Germinal center (tissue), 1 donor: ENCODE data around the gene ADAMTS2.
"Not testable (repeated sequence)": the region's sequence is repeated elsewhere in the genome, so short reads cannot be mapped to it uniquely, and the experiment has no call there.

Experiments used
- DNase-seq: peaks from one replicate; pipeline ENCODE4 v3.0.0; 2012; ENCODE audit warnings: mixed read lengths, low spot score

Gene ADAMTS2

DNA sequence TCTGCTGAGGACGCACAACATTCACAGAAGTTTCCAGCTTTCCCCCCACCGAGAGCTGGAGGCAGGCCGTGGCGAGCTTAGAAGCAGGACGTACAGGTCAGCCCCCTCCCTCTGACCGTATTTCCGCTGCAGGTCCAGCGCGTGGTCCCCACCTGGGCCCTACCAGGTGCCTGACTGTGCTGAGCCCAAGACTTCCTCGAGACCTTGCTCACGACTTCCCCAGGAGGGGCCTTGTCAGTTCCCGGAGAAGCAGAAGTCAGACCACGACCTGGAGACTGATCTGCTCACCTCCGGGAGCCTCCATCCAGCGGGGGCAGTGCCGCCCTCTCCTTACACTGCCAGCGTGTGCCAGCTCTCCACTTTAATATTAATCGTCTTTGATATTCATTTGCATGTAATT, 128.9 kb downstream of the ADAMTS2 start:
- DNase-seq, result not testable (repeated sequence)

DNA sequence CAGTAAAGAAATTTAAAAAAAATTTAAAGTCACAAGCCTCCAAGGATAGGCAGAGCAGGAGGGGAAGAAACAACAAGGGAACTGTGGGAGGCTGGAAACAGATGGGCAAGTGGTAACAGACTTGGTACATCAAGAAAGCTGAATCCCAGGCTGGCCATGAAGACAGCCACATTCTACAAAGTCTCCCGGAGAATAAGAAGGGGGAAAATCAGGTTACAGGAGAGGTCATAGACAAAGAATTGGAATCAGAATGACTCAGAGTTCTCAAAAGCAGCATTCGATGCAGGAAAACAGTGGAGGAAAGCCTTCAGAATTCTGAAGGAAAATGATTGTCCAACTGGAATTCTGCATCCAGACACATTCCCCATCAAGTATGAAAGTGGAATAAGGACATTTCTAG, 129.7 kb downstream of the ADAMTS2 start:
- no peak for DNase-seq

DNA sequence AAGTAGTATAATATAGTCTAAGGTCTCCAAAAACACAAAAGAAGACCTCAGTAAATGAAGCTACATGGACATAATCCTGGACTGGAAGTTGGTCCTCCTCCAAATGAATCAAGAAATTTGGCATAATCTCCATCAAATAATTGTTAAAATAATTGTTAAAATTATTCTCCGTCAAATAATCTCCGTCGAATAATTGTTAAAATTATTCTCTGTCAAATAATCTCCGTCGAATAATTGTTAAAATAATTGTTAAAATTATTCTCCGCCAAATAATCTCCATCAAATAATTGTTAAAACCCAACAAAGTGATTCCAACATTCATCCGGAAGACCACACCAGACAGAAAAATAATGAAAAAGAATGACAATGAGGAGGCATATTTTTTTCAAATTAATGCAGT, 130.6 kb downstream of the ADAMTS2 start:
- no peak for DNase-seq

DNA sequence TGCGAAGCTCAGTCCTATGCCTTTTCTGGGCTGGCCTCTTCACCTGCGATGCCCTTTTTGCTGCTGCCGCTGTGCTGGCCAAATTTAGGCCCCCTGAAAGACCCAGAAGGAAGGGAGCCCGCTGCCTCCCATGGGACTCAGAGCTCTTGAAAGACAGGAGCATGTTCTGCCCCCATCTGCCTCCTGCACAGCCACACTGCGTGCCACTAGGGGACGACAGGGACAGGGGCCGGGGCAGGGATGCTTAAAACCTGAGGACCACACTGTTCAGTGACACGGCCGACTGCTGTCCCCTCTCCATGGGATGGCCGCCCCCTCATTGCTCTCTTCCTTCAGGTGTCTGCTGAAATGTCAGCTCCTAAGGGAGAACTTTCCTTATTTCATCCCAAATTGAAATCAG, 132.4 kb downstream of the ADAMTS2 start:
- no peak for DNase-seq

DNA sequence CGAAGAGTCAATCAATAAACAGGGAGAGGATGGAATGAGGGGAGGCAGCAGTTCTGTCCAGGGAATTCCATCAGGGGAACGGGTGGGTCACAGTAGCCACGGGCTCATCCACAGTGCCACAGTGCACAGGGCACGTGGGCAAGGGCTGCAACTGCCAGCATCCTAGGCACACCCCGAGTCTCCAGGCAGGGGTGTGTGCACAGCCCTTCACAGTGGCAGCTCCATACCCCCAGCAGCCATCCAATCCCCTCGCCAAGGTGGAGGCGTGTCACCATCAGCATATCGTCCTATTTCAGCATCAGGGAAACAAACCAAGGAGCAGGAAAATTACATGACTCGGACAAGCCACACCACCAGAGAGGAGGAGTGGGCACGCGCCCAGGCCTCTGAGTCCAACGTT, 133.6 kb downstream of the ADAMTS2 start:
- no peak for DNase-seq

DNA sequence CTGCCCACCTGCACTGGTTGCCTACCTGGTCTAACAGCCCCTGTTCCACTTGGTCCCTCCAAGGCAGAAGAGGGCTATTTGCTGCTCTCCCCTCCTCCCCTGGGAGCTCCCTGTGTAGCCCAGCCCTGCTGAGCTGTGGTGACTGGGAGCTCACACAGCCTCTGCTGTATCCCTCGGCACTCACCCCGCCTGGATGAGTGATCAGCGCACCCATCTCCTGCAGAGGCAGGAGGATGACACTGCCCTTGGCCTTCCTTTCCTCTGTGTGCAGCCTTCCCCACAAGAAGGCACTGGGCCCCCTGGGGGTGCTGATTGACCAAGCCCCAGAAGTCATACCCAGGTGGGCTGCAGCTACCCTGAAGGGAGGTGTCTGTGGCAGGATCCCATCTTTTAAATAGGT, 134.2 kb downstream of the ADAMTS2 start:
- no peak for DNase-seq

DNA sequence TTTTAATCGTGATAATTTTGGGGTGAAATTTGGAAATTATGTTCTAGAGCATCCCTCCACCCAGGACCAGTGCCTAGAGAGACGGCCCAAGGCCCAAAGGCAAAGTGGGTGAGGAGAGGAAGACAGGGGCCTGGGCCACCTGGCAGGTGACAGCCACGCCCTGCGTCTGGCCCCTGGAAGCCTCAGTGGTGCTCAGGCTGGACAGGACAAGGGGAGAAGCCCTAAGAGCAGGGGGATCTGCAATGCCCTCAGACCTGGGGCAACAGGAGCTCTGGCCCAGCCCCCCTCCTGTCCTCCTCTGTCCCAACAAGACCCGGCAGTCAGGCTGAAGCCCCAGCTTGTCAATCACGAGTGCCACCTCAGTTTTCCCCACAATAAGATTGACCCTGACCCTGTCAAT, 134.8 kb downstream of the ADAMTS2 start:
- DNase-seq, result no peak

DNA sequence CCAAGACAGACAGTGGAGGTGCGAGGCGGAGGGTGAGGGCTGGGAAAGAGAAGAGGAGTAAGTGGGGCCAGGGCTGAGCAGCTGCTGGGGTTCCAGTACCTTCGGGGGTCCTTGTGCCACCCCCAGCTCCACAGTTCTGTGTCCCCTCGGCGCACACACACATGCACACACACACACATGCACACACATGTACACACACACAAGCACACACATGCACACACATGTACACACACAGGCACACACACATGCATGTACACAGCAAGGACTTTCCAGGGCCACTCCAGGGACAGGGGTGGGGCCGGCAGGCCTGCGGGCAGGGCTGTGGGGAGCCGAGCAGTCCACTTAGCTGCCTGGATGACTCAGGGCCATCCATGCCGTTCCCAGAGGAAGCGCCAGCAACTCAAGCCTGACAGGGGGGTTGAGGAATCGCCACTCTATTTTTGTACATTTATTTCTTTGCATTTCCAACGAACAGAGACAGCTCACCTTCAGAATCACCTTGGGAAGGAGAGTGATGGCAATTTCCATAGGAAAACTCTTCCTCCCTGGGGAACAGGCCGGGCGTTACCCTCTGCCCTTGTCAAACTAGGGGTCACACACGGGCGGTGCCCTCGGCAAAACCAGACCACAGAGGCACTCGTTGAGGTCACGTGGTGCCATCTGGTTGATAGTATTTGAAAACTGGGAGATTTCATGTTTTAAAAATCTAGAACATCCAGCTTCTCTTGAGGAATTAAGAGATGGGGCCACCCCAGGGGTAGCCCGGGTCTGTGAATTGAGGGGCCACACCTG, 135.7 kb downstream of the ADAMTS2 start:
- no peak for DNase-seq

DNA sequence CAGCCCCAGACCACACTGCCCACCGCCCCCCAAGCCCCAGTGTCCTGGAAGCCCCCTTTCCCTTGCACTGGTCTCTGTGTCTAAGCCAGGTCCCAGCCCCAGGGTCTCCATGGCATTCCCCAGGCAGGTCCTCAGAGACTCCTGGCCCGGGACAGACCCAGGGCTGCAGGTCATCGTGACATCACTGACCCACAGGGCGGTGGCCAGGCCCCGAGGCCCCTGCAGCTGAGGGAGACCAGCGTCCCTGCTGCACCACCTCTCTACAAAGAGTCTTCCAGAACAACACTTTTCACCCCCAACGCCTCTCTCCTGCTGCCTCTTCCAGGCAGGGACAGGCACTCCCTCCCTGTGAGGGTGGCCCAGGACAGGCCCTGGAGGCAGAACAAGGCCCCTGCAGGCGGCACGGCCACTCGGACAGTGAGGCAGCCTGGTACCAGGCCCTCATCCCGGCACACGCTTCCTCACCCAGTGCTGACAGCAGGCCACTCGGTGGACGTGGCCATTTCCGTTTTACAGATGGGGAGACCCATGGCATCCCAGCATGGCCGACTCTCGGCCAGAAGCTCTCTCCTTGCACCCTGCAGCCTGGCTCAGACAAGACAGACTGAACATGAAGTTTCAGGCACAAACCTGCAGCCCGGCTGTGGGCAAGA, 136.4 kb downstream of the ADAMTS2 start:
- no peak for DNase-seq

DNA sequence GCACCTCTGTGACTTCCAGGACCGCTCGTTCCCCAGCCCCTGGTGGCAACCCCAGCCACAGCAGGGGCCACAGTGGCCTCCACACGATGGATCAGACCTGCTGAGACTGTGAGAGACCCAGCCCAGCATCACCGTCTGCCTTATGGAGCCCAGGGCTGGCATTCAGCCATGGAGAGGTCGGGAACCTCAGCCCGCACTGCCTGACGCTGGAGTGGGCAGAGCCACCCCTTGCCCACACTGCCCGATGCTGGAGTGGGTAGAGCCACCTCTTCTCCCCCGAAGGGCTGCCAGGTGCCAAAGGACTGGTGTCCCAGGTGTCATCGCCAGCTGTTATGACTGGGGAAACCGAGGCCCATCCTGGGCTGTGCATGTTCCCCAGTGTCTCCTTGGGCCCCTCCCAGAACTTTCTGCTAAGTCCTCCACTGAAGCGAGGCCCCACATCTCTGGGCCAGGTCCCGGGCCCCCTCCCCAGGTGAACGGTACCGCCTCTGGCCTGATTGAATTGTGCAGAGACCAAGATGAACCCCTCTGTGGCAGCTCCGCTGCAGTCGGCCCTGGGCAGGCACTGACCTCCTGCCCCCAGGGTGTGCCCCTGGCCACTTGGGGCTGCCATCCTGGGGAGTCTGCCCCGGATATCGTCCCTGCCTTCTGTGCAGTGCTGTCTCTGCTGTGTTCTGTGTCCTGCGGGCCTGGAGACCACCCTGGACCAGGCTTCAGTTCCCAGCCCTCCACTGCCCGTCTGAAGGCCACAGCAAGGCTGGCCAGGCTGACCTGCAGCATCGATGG, 137.1 kb downstream of the ADAMTS2 start:
- no peak for DNase-seq

DNA sequence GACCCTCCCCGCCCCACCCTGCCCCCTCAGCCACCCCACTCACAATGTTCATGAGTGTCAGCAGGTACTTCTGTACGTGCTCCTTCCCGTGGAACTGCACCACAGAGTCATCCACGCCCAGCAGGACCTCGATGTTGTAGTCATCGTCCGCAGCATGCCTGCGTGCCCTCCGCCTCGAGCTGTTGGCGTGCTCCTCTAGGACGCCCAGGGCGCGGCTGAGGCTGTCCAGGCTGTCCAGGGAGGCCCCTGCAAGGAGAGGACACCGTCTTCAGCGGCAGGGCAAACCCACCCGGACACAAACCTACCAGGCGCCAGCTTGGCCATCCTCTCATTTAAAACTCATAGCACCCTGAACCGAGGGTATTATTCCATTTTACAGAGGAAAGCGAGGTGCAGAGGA, 137.8 kb downstream of the ADAMTS2 start:
- no peak for DNase-seq

DNA sequence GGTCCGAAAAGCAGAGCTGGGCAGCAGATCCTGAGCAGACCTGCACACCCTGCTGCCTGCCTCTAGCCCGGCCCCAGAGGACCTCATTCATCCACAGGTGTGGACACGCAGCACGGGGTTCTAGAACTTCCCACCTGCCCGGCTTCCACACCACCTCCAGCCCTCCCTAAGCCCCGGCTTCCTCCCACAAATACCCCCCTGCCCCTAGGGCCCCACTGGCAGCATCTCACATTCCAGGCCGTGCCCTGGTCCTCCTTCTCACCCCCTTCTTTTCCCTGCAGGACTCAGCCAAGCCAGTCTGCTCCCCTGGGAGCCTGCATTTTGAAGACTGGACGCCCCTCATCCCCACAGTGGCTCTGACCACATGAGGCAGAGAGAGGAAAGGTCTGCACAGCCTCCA, 138.9 kb downstream of the ADAMTS2 start:
- DNase-seq, result no peak

DNA sequence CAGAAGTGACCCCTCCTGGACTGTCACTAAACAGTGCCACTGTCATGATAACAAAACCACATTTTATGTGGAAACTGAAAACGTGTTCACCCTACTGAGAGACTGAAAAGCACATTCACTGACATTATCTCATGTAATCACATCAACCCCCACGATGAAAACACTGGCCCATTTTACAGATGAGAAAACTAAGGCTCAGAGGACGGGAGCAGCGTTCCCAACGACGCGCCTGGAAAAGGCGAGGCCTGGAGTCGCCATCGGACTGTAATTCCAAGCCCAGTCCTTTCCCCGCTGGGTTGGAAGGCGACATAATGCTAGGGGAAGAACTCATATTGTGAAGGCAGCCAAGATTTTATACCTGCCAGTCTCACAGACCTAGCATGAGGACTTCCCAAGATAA, 140.0 kb downstream of the ADAMTS2 start:
- DNase-seq, result no peak

DNA sequence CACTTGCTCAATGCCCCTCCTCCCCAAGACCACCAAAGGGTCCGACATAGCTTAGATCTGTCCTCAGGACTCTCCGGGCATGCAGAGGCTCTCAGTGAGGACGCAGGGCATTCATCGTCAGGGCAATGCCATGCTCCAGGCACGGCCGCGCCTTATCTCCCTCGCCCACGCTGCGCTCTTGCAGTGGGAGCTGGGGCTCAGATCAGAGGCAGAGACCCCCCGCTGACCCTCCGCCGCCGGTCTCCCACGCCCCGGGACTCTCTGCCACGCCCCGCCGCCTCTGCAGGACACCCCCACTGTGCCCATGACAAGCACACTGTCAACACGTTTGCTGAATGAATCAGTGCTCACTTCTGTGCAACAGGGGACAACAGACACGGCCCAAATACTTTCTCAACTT, 140.7 kb downstream of the ADAMTS2 start:
- DNase-seq, result no peak

DNA sequence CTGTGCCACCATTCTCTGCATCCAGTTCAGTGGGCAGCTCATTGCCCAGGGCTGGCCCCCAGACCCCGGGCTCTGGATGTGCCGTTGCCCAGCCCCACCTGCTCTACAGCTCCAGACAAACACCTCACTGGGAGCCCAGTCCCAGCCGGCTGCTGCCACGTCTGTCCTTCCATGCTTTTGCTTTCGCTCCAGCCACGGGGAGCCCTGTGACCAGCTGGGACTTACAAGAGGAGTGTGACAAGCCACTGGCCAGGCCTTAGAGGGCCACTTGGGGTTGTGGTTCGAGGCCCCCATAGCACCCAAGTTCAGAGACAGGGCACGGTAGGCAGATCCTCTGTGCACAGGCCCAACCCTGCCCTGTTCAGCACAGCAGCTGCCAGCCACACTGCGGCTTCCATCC, 142.0 kb downstream of the ADAMTS2 start:
- DNase-seq, result no peak

DNA sequence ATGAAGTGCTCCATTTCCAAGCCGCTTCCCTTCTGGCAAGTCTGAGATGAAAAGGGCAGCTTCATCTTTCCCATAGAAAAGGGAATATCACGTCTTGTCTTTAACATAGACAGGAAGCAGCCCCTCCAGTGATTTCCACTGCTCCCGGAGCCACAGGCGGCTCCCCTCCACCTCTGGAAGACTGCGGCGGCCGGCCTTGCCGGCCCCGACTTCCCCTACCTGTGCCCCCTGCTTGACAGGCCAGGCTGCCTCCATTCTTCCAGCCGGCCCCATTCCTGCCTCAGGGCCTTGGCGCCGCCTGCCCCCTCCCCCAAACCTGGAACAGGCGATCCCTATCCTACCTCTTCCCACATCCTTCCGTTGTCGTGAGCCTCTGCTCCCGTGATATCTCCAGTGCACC, 143.3 kb downstream of the ADAMTS2 start:
- no peak for DNase-seq

DNA sequence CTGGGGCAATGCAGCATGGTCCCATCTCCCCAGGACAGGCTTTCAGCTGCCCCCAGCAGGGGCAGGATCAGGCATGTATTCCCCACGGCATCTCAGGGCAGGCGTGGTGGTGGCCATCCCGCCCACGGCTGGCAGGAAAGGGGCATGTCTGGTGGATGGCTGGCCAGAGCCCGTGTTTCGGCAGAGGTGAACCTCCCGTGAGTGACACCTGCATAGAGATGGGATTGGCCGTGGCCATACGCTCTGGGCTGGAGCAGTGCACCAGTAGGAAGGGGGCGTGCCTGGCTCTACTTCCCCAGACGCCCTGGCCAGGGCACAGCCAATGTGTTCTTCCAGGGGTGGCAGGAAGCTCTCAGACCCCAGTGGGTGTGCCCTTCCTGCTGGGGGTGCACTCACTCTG, 146.0 kb downstream of the ADAMTS2 start:
- DNase-seq, result no peak

DNA sequence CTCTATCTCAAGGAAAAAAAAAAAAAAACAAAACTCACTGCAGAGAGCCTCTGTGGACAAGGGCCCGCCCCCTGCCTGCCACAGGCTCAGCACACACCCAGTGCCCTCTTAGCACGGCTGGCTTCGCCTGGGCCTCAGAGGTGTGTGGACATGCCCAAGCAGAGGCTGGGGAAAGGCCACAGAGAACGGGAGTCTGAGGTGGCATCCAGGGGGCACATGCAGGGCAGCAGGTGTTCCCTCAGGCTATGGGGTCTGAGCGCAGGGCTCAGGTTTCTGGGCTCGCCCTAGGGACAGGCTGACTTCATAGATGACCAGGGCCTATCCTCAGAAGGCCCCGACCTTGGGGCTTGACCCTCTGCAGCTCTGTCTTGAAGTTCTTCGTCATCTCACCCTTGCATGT, 146.4 kb downstream of the ADAMTS2 start:
- DNase-seq, result no peak

DNA sequence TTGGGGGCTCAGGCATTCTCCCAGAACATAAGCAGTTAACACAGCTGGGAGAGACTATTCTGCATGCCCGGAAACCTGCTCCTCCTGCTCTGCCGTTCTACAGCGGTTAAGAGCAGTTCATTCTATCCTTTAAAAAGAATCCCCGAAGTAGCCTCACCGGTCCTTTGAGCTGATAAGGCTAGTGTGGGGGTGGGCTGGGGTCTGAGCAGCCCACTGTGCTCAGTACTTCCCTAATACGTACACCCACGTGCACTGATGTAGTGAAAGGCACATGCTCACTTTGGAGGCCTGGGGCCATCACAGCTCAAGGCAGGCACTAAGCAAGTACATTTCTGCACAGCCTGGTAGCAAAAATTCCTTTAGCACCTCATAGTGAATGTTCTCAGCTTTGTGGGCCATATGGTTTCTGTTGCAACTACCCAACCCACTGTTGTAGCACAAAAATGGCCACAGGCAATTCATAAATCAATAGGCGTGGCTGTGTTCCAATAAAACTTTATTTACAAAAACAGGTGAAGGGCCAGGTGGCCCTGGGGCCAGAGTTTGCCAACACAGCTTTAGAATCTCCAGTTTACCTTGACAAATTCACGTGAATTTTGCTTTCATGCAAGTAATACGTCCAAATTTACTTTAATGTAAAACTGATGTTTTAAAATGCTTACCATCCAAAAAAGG, 148.7 kb downstream of the ADAMTS2 start:
- no peak for DNase-seq

DNA sequence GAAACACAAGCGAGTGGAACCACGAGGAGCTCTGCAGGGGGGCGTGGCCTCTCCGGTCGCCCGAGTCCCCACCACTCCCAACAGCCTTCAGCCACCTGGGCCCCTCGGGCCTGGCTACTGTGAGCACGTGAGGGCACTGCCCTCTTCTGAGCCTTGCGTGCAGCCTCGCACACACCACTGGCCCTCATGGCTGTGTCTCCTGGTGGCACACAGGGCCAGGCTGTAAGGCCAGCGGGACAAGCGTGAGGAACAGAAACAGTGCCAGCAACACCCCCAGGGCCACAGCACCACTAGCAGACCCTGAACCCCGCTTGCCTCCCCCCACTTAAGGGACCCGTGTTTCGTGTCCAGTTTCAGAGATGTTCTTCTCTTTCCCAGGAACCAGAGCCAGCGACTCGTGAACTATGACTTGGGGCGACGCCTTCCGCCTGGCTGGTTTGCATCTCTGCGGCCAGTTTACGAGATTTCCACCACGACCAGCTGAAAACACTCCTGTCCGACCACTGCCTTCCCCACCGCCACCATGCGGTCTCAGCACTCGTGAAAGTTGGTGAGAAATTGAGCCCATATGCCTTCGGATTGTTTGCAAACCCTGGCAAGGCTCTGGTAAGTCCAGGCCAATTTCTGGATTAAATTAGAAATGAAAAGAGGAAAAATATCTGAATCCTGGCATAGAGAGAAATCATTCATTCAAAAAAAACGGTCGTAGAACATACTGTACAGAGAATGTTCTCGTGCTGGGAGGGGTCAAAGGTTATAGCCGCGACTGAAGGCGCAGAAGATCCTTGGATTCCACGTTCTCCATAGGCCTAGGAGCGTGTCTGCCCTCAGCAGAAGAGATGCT, 149.5 kb downstream of the ADAMTS2 start:
- no peak for DNase-seq

DNA sequence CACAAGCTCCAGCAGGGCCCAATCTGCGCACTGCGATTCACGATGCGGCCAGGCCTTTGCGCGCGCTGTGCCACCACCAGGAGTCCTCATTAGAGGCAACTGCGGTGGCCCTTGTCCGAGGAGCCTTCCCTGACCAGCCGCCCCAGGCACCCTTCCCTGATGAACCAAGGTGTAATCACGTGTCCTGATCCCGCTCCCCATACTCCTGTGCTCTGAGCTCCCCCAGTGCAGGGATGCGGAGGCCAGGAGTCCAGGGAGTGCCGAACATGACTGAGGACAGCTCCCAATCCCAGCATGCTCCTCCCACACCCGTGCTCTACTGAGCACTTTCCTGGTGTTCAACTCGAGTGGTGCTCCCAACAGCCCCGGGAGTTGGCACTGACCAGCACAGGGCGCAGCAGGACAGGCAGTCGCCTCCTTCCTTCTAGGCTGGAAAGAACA, 150.3 kb downstream of the ADAMTS2 start:
- DNase-seq, result no peak
